Cardiac fibroblast (primary cell): Measurements from ENCODE around the gene SCYGR7.
"Not testable (repeated sequence)": the region's sequence is repeated elsewhere in the genome, so short reads cannot be mapped to it uniquely, and the experiment has no call there.

Source experiments
- DNase-seq, 2 donors: peaks; one replicate each; pipeline versions ENCODE4 v3.0.0 to v3.0.0-alpha.2; 2010; ENCODE audit warnings: low read depth in 2 of 2
- H3K4me3 ChIP-seq, 2 donors: replicated peaks in 1 of 2; 1 replicate in 1 of 2; 2 replicates in 1 of 2; pipeline ENCODE4 v1.5.1; 2011; ENCODE audit warnings: low read depth in 2 of 2, low read length in 2 of 2, mild to moderate bottlenecking in 2 of 2, moderate library complexity in 1 of 2
- TF ChIP-seq, protein P1 (sequence below): IDR thresholded peaks from one replicate; pipeline ENCODE4 v1.5.1; 2011; ENCODE audit warnings: low read depth, mild to moderate bottlenecking, low read length, inconsistent platforms

The SCYGR7 gene

DNA sequence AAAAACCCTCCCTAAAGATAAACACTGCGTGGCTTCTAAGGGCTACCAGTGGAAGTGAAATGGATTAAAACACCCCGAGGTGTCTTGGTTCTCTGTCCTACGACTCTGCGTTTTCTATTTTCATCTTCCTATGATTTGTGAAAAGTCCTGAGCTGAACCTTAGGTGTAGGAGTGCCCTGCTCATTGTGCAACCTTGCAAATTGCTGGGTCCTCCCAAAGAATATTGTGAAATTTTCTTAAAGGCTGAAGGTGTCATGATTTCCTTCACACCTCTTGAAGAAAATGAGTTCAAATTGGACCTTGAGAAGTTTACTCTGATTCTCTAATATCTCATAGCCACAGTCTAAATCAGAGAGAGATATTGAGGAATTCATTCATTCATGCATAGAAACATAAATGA, 8.5 kb upstream of the SCYGR7 start:
- H3K4me3 ChIP-seq = no peak overlapping the region
- DNase-seq = no peak
- TF ChIP-seq, protein P1, sequence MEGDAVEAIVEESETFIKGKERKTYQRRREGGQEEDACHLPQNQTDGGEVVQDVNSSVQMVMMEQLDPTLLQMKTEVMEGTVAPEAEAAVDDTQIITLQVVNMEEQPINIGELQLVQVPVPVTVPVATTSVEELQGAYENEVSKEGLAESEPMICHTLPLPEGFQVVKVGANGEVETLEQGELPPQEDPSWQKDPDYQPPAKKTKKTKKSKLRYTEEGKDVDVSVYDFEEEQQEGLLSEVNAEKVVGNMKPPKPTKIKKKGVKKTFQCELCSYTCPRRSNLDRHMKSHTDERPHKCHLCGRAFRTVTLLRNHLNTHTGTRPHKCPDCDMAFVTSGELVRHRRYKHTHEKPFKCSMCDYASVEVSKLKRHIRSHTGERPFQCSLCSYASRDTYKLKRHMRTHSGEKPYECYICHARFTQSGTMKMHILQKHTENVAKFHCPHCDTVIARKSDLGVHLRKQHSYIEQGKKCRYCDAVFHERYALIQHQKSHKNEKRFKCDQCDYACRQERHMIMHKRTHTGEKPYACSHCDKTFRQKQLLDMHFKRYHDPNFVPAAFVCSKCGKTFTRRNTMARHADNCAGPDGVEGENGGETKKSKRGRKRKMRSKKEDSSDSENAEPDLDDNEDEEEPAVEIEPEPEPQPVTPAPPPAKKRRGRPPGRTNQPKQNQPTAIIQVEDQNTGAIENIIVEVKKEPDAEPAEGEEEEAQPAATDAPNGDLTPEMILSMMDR = no peak

DNA sequence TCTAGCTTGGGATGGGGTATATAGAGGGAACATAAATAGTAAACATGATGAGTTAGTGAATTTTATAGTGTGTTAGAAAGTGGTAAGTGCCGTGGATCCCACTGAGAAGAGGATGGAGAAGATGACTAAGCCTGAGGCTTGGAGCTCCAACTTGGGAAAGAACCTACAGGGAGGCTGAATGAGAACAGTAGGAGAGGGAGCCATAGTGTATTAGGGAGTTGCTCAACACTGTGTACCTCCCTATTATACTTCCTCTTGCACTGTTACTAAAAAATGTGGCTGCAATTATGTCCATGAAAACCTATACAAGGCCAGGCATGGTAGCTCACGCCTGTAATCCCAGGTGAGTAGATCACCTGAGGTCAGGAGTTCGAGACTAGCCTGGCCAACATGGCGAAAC, 7.5 kb upstream of the SCYGR7 start:
- no peak overlapping the region for H3K4me3 ChIP-seq
- peak; percentile 5 to 22 for DNase-seq
- TF ChIP-seq, protein P1 = no peak

DNA sequence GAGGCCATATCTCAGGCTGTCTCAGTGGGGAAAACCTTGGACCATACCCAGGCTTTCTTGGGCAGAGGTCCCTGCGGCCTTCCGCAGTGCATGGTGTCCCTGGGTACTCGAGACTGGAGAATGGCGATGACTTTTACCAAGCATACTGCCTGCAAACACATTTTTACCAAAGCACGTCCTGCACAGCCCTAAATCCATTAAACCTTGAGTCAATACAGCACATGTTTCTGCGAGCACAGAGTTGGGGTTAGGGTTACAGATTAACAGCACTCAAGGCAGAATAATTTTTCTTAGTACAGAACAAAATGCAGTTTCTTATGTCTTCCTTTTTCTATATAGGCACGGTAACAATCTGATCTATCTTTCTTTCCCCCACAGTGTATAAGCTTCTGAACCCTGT, 5.3 kb upstream of the SCYGR7 start:
- DNase-seq, H3K4me3 ChIP-seq: not testable (repeated sequence)

DNA sequence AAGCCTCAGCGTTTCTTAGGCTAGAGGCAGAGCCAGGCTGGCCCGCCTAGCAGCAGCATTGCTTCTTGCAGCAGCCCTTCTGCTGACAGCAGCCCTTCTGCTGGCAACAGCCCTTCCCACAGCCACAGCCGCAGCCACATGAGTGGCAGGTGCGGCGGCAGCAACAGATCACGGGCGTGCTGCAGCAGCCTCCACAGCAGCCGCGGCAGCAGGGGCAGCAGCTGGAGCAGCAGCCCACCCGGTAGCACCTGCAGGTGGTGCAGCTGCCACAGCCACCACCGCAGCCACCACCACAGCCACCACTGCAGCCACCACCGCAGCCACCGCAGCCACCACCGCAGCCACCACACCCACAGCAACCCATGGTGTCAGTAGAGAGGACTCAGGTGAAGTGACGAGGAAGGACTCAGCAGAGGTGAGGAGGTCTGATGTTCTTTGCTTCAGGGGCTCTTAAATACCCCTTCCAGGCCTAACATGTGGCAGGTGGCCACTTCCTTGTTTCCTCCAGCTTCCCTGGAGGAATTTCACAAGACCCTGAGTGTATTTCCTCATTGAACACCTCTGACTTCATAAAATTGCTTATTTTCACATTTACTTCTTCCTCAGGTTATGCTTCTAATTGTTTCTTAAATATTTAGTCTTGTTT, 3.6 kb upstream of the SCYGR7 start, which contains the start of gene SCYGR6:
Gene SCYGR6 (minus strand): TSS at position 364 of the 646 bp plus-strand sequence. CDS start 0 bp downstream, at position 364.
- no peak within 1 kb of the TSS for H3K4me3 ChIP-seq
- TF ChIP-seq, protein P1 = no peak
- DNase-seq = no peak

DNA sequence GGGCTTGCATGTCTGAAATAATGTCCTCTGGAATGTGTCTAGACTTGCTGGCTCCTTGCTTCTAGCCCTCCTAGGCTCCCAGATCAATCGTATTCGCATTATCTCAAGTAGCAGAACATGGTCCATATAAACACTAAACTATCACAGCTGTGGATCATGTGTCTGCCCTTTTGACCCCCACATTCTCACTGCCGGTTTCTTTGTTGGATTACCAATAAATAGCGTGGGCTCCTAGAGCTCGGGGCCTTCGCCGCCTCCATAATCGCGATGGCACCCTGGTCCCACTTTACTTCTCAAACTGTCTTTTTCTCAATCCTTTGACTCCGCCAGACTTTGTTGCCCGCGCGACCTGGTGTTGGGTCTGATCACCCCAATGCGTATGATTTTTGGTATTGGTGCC, 11.2 kb downstream of the SCYGR7 start:
- H3K4me3 ChIP-seq = no peak overlapping the region
- no peak for DNase-seq
- TF ChIP-seq, protein P1 = no peak

DNA sequence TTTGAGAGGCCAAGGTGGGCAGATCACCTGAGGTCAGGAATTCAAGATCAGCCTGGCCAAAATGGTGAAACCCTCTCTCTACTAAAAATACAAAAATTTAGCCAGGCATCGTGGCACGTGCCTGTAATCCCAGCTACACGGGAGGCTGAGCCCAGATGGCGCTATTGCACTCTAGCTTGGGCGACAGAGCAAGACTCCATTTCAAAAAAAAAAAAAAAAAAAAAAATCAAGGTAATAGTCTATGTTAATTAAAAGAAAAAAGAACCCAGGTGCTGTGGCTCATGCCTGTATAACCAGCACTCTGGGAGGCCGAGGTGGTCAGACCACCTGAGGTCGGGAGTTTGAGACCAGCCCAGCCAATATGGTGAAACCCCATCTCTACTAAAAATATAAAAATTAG, 12.6 kb downstream of the SCYGR7 start:
- not testable (repeated sequence) for H3K4me3 ChIP-seq

DNA sequence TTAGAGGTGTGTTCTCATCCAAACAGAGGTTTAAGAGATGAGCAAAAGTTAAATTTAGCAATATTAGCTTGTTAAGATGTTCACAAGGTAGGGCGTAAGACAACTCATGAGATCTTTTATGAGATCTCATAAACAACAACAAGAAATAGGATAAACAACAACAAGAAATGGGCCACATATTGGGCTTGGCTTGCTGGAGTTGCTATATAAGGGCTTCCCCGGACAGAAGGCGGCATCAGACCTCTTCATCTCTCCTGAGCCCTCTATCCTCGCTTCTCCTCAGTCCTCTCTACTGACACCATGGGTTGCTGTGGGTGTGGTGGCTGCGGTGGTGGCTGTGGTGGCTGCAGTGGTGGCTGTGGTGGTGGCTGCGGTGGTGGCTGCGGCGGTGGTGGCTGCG, 17.5 kb downstream of the SCYGR7 start, which contains the start of gene SCYGR8:
Gene SCYGR8 (plus strand): TSS at position 301 of the 400 bp plus-strand sequence. CDS start 0 bp downstream, at position 301.
- TF ChIP-seq, protein P1 = no peak
- no peak within 1 kb of the TSS for H3K4me3 ChIP-seq
- DNase-seq = no peak

More for the DNA sequence above, 12.6 kb downstream of the SCYGR7 start:
- not testable (repeated sequence) for DNase-seq

DNA sequence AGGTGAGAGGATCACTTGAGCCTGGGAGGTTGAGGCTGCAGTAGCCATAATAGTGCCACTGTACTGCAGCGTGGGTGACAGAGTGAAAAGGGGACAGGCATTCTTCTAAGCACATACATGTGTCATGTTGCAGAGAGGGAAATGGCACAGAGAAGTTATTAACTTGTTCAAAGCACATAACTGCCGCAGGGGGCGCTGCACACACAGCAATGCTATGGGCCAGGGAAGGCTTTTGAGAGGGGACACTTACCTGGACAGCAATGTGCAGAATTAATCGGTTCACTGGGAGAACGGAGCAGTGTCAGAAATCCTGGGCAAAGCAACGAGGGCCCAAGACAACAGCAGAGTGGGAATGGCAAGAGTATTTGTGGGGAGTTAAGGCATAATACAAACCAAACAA, 19.9 kb downstream of the SCYGR7 start:
- H3K4me3 ChIP-seq = no peak overlapping the region
- DNase-seq = peak in 1 of 2 donors; percentile 18
- TF ChIP-seq, protein P1 = peak; percentile 39

DNA sequence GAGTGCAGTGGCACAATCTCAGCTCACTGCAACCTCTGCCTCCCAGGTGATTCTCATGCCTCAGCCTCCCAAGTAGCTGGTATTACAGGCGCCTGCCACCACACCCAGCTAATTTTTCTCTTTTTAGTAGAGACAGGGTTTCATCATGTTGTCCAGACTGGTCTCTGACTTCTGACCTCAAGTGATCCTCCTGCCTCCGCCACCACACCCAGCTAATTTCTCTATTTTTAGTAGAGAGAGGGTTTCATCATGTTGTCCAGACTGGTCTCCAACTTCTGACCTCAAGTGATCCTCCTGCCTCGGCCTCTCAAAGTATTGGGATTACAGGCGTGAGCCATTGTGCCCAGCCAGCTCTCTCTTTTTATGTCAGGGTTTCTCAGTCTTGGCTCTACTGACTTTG, 28.1 kb downstream of the SCYGR7 start:
- not testable (repeated sequence) for DNase-seq, H3K4me3 ChIP-seq
